C4-2B (cell line): ENCODE results near the gene MRPL43.
"Not testable (repeated sequence)": the region's sequence is repeated elsewhere in the genome, so short reads cannot be mapped to it uniquely, and the experiment has no call there.

ENCODE experiments used
- H3K27ac ChIP-seq: fragments of 450-650 bp; 2 replicates; pipeline ENCODE4 v1.5.1; 2017
- CTCF ChIP-seq: fragments of 450-650 bp; conservative IDR thresholded peaks from 2 replicates; pipeline ENCODE4 v1.5.1; 2017; ENCODE audit warnings: mild to moderate bottlenecking
- ZFX ChIP-seq: fragments of 450-650 bp; IDR thresholded peaks from 2 replicates; pipeline ENCODE4 v1.6.1; 2017

MRPL43 gene

DNA sequence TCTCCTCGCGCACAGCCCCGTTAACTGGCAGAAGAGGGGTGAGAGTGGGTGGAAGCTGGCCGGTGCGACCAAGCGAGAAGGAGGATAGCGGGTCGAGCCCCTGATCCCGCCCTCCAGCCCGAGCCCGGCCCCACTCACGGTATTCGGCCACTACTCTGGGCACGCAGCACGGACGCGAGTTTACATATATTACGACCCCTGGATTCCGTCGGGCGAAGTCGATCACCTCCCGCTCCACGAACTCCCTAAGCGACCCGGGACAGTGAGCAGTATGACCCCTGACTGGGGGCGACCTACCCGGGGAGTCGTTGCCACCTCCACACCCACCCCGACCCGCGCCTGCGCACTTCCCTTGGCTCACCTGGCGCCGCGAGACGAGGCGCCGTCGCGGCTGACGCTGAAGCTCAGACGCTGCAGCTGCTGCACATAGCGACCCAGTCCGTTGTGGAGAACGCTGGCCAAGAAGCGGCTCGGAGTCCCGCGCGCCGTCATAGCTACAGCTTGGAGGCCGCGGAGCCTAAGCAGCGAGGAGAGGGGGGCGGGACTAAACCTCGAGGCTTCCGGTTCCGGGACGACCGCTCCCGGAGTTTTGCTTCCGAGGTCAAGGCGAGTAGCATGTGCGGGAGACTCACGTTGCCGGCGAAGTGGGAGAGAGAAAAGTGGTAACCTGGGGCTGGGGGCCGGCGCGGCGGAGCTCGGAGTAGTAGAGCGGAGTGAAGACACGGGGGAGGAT is at the start of gene MRPL43, which contains the start of gene TWNK:
MRPL43 (minus strand) TSS at position 546 of the 733 bp plus-strand sequence; CDS start at position 492, 54 bp downstream.
TWNK (plus strand) TSS at position 592 of the 733 bp plus-strand sequence. CDS start 668 bp downstream, outside the sequence.
- peak within 1 kb of the TSS; percentile 86 for H3K27ac ChIP-seq
- peak; percentile 43 for TF ChIP-seq ZFX
- no peak for TF ChIP-seq CTCF

DNA sequence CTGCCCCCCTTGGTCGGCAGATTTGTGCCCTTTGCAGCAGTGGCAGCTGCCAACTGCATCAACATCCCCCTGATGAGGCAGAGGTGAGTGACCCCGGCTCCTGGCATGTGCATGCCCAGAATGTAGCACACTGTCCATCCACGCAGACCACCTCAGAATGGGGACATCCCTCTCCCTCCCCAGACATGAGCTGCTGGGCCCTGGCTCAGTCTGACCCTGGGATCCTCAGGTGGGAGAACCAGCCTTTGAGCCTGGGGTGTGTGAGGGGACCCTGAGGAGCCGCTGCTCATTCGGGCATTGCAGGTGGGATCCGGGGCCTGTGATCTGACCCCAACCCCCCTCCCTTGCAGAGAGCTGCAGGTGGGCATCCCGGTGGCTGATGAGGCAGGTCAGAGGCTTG is 49.4 kb upstream of the MRPL43 start:
- H3K27ac ChIP-seq: no peak overlapping the region
- no peak for TF ChIP-seq ZFX
- no peak for TF ChIP-seq CTCF

DNA sequence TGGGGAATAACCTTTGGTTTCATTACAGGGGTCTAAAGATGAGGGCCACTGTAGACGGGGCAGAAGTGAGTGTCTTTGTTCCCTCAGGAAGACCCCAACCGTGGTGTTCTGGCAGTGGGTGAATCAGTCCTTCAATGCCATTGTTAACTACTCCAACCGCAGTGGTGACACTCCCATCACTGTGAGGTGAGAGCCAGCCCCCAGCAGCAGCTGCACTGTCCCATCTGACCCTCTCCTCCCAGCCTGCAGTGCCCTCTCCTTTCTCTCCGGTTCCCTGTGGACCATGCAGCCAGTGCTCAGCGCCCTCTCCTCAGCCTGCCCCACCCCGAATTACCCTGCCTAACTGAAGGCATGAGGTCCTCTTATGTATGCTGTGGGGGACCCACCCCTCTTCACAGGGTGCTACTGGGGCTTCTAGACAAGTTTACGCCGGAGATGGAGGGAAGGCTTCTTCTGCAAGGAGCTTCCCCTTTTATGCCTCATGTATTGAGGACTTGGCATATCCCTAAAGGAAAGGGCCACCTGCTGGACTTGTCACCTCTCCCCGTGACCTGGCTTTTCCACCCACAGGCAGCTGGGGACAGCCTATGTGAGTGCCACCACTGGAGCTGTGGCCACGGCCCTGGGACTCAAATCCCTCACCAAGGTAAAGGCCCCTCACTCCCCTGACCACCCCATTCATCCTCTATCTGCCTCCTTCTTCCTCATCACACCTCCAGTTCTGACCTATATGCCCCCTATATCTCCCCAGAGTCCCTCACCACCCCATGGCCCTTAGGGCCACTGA is 48.8 kb upstream of the MRPL43 start:
- no peak for TF ChIP-seq CTCF
- no peak for TF ChIP-seq ZFX
- H3K27ac ChIP-seq: no peak overlapping the region

DNA sequence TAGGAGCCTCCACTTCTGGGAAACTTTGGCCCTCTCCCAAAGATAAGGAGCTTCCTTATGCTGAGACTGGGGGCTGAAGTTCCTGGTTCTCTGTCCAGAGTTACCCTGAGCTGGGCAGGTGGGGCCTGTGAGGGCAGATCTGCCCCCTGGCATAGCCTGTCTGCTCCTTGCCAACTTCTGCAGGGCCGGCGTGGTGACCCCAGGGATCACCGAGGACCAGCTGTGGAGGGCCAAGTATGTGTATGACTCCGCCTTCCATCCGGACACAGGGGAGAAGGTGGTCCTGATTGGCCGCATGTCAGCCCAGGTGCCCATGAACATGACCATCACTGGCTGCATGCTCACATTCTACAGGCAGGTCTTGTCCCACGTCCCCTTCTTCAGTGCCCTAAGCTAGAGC is 48.0 kb upstream of the MRPL43 start:
- TF ChIP-seq ZFX: no peak
- no peak for TF ChIP-seq CTCF
- no peak overlapping the region for H3K27ac ChIP-seq

DNA sequence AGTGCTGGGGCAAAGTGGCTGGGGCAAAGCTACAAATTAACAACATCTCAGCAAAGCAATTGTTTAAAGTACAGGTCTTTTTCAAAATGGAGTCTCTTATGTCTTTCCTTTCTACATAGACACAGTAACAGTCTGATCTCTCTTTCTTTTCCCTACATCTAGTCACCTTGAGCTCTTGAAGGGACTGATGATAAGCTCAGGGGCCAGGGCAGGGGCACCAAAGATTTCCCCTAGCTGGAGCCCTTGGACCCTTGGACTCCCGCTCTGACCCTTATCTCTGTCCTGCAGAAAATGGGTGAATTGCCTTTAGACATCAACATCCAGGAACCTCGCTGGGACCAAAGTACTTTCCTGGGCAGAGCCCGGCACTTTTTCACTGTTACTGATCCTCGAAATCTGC is 47.1 kb upstream of the MRPL43 start:
- H3K27ac ChIP-seq: not testable (repeated sequence)

DNA sequence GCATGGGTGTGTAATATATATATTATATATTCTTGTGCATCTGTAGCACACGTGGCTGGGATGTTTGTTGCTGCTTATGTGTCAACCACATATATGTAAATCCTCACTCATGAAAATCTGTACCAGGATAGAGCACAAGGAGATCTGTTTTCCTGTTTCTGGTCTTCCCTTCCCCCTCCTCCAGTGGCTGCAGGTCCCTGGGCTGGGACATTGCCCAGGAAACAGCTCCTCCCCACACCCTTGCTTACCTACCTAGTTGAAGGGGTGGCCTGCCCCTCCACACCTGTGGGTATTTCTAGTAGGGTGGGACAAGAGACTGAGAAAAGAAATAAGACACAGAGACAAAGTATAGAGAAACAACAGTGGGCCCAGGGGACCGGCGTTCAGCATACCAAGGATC is 46.0 kb upstream of the MRPL43 start:
- H3K27ac ChIP-seq: peak overlapping the region; percentile 81
- no peak for TF ChIP-seq CTCF
- no peak for TF ChIP-seq ZFX

DNA sequence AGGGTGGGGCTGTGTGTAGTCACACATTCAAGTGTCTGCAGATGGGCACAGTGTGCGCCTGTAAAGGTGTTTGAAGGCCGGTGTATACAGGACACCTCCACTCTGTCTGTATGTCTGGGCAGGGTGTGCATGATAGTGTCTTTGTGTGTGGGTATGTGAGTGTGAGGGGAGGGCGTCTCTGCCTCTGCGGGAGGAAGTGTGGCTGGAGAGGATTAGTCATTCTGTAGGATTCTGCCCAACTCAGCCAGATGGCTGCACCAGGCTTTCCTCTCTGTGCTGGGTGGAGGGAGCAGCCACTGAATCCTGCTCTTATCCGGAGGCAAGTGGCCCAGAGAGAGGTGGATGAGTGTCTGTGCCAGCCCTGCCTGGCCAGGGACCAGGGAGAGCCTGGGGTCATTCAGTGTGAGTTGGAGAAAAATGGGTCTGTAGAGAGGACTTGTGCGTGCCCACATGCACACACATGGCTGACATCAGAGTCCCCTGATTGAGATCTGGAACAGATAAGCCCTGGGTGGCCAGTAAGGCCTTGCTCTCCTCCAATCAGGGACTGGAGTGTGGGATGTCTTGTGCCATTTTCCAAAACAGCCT is 45.4 kb upstream of the MRPL43 start:
- H3K27ac ChIP-seq: peak overlapping the region; percentile 81
- TF ChIP-seq CTCF (no peak), ZFX (no peak)
